ENCODE data around the gene SPTB.

The SPTB gene

DNA sequence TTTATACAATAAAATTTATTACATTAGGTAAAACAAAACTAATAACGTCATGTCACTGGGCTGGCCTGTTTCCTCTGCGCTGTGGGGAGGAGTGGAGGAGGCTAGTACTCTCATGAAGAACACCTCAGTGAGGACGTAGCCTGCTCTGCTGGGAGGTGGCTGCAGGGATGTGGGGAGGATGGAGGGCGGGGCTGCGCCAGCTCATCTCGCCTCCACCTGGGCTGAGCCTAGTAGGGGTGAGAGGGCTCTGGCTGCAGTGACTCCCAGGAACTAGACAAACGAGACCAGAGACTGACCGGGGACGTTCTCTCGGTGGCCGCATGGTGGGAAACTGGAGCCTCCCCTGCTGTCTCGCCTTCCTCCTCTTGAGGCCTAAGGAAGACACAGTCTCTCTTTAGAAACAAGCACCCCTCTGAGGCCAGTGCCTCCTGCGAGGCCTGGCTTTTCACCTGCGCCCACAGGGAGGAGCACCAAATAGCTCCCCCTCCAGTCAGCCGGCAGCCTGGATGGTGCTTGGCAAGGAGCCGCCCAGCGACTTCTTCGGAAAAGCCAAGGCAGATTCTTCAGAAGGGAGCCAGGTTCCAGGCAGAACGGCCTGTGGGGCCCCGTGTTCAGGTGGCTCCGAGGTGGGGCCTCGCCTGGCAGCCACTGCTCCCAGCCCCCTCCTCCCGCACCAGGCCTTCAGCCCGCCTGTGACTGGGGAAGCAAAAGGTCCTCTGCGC is 113.1 kb downstream of the SPTB start:
- DNase-seq (ENCODE audit: low read depth, low spot score) = no peak

GRCh38 chr14:64765740-64766302 is 113.9 kb downstream of the SPTB start:
- DNase-seq (ENCODE audit: low read depth, low spot score) = no peak

GRCh38 chr14:64764641-64765520 is 114.8 kb downstream of the SPTB start:
- DNase-seq (ENCODE audit: low read depth, low spot score) = no peak

DNA sequence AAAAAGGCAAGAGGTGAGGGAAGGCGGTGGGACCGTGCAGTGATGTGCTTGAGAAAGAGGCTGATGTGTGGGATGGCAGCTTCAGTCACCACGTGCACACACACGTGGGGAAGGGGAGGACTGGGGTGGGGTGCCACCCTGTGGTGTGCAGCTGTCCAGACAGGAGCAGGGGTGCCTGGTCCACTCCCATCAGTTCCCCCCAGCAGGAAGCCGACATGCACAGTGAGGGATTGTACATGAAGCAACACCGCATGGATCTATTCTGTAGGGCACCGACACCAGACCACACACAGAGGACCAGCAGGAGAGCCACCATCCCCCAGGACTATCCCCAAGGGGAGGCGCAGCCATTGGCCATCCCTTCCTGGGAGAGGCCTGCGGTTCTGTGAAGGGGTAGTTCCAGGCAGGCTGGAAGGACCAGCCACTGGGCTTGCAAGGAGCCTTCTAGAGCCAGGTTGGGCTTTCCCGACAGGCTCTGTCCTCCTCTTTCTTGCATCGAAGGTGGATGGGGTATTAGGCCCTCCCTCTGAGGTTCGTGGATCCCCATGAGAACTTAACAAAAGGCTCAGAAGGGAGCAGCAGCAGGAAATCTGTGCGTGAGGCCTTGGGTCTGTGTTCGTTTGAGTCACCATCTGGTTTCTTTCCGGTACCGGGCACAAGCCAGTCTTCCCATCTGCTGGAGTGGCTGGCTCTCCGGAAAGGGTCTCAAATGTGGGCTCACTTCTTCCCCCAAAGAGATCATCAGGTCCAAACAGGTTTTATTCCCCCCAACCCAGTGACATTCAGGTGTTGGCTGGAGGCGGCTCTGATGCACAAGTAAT is 115.7 kb downstream of the SPTB start:
- no peak for DNase-seq (ENCODE audit: low read depth, low spot score)

- DNase-seq (ENCODE audit: low read depth, low spot score) = no peak
Measured at GRCh38 chr14:64763085-64763782, 116.5 kb downstream of the SPTB start.

- peak; percentile 82 for DNase-seq (ENCODE audit: low read depth, low spot score)
Measured at GRCh38 chr14:64762044-64763034, 117.4 kb downstream of the SPTB start.

GRCh38 chr14:64761441-64762043 is 118.2 kb downstream of the SPTB start:
- DNase-seq (ENCODE audit: low read depth, low spot score) = no peak

DNA sequence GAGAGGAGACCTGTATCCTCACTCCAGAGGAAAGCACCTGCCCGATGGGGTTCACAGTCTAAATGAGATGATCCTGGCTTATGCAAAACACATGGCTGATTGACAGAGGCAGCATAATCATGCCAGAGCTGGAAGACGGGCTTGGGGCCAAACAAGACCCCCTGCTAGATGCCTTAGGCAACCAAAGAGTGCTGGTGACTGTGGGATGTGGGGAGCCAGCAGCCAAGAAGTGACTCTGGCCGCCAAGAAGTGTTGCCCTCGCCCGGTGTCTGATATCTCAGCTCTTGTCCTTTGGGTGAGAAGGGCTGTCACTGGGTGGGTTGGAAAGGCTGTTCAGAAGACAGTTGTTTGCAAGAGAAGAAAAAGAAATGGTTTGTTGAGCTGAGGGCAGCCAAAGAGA is 118.8 kb downstream of the SPTB start:
- no peak for DNase-seq (ENCODE audit: low read depth, low spot score)

- no peak for DNase-seq (ENCODE audit: low read depth, low spot score)
Measured at GRCh38 chr14:64760146-64760755, 119.5 kb downstream of the SPTB start.

- no peak for DNase-seq (ENCODE audit: low read depth, low spot score)
Measured at GRCh38 chr14:64759555-64759938, 120.2 kb downstream of the SPTB start.

DNA sequence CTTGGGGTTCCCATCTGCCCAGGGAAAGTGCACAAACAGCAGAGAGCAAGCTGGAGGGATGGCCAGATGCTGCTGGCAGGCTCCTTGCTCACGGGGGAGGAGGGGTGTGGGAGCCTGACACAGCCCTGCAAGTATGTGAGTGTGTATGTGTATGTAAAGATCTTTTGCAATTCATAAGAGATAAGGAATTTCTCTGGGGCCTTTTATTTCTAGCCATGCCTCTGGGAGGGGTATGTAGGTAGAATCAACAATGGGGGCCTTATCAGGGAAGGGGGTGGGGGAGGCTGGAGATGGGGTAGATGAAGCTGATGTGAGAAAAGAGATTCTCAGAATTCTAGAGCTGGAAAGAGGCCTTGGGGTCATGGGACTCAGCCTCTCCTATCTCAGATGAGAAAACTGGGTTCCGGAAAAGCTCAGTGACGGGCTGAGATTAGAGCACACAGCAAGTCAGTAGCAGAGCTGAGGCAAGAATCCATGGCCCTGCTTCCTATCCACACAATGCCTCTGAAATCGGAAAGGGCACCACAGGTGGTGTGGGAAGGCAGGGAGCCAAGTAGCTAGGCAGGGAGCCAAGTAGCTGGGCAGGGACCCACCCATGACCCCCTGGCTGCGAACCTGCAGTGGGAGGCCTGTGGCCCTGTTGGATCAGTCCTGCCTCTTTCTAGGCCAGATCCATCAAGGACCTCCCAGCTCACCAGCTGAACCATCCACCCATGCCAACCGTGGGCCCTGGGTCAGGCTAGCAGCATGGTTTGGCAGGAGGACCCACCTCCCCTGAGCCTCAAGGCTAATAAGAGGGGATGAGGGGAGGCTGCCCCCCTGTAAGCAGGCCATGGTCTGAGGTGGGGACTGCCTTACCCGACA is 120.8 kb downstream of the SPTB start:
- no peak for DNase-seq (ENCODE audit: low read depth, low spot score)

GRCh38 chr14:64758025-64758521 is 121.6 kb downstream of the SPTB start:
- no peak for DNase-seq (ENCODE audit: low read depth, low spot score)

DNA sequence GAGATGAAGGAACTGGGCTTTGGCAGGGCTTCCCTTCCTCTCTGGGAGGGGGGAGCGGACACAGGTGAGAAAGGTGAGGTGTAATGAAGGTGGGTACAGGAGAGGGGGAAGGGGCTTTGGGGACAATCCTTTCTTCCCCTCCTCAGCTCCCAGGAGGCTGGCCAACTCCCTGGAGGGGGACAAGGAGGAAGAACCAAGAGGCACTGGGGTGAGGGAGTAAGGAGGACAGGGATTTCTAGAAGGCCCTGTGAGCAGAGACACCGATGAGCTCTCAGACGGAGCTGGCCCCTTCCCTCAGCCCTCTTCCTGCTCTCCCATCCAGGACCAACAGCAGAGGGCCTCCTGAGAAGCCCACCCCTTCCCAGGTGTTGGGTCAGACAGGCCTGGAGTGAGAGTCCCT is 122.1 kb downstream of the SPTB start:
- no peak for DNase-seq (ENCODE audit: low read depth, low spot score)

DNA sequence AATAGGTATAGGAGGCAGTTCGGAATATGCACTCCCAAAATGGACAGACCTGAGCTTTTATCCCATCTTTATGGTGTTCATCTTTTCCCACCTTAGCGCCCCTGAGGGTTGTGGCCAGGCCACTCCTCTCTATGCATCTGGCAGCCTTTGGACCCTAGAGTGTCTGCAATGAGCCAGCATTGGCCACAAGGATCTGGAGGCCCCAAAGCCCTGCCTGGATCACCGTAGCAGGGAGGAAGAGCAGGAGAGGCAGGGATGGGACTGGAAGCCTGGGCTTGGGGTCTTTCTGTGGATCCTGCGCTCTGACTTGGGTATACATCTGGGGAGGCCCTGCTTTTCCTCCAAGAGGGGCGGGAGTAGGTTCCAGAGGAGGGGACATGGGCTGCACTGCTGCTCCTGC is 123.0 kb downstream of the SPTB start:
- DNase-seq (ENCODE audit: low read depth, low spot score) = no peak

GRCh38 chr14:64755781-64756221 is 123.9 kb downstream of the SPTB start:
- DNase-seq (ENCODE audit: low read depth, low spot score) = no peak

- no peak for DNase-seq (ENCODE audit: low read depth, low spot score)
Measured at GRCh38 chr14:64754685-64755084, 125.0 kb downstream of the SPTB start.

GRCh38 chr14:64753999-64754398 is 125.7 kb downstream of the SPTB start:
- no peak for DNase-seq (ENCODE audit: low read depth, low spot score)

- DNase-seq (ENCODE audit: low read depth, low spot score) = no peak
Measured at GRCh38 chr14:64753374-64753773, 126.3 kb downstream of the SPTB start.
